ENCODE data around the gene NINJ1.

The NINJ1 gene

DNA sequence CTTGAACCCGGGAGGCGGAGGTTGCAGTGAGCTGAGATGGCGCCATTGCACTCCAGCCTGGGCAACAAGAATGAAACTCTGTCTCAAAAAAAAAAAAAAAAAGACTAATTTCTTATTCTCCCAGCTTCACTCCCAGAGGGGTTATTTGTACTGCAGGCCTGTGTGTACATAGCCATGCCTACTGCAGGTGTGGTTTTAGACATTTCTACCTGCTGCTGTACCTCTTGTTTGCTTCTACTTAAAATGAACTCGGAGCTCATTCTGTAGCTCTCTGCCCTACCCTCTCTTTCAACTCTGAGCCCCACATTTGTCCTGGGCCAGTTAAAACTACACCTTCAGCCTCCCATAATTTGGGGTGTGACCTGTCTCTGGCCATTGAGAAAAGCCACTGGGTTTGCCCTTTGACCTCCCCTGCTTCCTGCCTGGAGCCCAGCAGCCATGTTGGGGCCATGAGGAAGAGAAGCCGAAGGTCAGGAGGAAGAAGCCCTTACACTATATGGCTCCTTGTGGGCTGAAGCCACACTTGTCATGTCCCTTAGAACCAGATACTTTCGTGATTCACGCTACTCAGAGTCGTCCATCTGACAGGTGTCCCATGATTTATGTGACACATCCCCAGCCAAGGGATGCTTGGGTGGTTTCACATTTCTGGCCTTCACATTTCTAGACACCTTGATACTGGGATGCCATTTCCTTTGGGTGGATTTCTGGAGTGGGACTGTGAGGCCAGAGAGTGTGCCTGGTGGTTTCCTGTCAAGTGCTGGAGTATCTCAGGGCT, 47.4 kb downstream of the NINJ1 start:
- H3K4me1 ChIP-seq (ENCODE audit: insufficient read depth, low read length), result no peaks in the 10 kb centered on the region
- H3K27ac ChIP-seq (ENCODE audit: low read depth, low read length), result no peak overlapping the region
- no peaks in the 10 kb centered on the region for H3K9me3 ChIP-seq (ENCODE audit: low read length)
- no peaks in the 10 kb centered on the region for H3K36me3 ChIP-seq (ENCODE audit: insufficient read depth, low read length)
- H3K27me3 ChIP-seq (ENCODE audit: control insufficient read depth in 1 of 2, insufficient read depth in 2 of 2, low read length in 2 of 2), result no peaks in the 10 kb centered on the region
- H3K9ac ChIP-seq (ENCODE audit: low read length), result no peak overlapping the region
- H3K4me3 ChIP-seq (ENCODE audit: low read depth in 1 of 2, low read length in 2 of 2), result no peak overlapping the region

DNA sequence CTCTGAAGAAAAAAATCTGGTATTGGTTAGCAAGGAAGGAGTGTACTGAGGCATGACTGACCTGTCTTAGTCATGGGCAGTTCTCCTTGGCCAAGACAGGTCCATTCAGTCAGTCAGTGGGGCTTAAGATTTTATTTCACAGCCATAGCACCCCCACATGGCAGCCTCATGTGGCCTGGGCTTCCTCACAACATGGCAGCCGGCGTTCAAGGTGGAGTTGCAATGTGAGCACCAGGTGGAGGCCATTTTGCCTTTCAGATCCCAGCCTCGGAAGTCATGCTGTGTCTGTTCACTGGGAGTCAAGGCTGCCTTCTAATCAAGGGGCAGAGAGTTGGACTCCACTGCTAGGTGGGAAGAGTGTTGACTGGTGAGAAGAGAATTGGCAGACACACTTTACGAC, 48.4 kb downstream of the NINJ1 start:
- H3K9ac ChIP-seq (ENCODE audit: low read length), result no peak overlapping the region
- H3K4me3 ChIP-seq (ENCODE audit: low read depth in 1 of 2, low read length in 2 of 2), result no peak overlapping the region
- H3K9me3 ChIP-seq (ENCODE audit: low read length), result no peaks in the 10 kb centered on the region
- no peaks in the 10 kb centered on the region for H3K4me1 ChIP-seq (ENCODE audit: insufficient read depth, low read length)
- H3K36me3 ChIP-seq (ENCODE audit: insufficient read depth, low read length), result no peaks in the 10 kb centered on the region
- no peak overlapping the region for H3K27ac ChIP-seq (ENCODE audit: low read depth, low read length)
- H3K27me3 ChIP-seq (ENCODE audit: control insufficient read depth in 1 of 2, insufficient read depth in 2 of 2, low read length in 2 of 2), result no peaks in the 10 kb centered on the region

DNA sequence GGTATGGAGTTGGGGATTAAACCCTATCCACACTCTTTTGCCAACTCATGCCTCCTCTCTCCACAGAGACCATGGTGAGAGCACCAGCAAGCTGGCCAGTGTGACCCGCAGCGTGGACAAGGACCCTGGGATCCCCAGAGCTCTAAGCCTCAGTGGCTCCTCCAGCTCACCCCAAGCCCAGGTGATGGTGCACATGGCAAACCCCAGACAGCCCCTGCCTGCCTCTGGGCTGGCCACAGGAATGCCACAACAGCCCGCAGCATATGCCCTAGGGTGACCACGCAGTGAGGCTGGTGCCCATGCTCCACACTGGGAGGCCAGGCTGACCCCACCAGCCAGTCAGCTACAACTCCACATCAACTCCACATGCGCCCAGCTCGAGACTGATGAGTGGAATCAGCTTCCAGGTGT, 49.6 kb downstream of the NINJ1 start:
- Histone ChIP-seq H3K36me3 (ENCODE audit: insufficient read depth, low read length) (no peaks in the 10 kb centered on the region), H3K27me3 (ENCODE audit: control insufficient read depth in 1 of 2, insufficient read depth in 2 of 2, low read length in 2 of 2) (no peaks in the 10 kb centered on the region), H3K27ac (ENCODE audit: low read depth, low read length) (no peak overlapping the region), H3K9ac (ENCODE audit: low read length) (no peak overlapping the region), H3K4me1 (ENCODE audit: insufficient read depth, low read length) (no peaks in the 10 kb centered on the region), H3K9me3 (ENCODE audit: low read length) (no peaks in the 10 kb centered on the region), H3K4me3 (ENCODE audit: low read depth in 1 of 2, low read length in 2 of 2) (no peak overlapping the region)

DNA sequence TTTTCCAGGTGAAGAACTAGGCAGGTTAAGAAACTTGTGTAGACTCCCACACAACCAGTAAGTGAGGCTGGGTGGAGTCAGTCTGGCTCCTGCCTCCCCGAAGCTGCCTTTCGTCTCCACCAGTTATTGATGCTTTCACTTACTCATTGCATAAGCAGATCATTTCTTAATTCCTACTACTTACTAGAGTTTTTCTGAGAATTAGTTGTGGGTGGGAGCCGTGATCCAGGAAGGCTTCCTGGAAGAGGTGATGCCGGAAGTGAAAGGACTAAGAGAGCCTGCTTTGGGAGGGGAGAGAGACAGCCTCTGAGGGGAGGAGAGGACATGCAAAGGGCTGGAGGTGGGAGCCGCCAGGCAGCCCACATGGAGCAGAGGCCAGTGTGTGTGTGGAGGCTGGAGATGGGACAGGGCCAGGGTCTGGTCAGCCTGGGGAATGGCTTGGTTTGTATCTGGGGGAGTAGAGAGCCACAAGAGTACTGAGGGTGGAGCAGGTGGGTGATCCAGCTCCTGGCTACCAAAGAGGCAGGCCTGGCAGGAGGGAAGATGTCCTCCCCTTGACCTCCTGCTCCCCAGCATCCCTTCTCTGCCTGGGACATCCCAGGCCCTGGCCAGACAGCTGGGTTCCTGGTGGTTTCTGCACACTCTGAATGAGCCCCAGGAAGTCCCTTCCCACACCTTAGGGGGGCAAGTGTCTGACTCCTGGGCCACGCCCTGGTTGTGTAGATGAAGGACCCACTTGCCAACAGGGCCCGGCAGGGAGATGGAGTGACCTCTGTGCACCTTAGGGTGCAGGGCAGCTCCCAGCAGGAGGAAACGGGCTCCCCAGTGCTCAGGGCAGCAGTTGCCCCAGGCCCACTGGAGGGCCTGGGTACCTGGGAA, 50.2 kb downstream of the NINJ1 start:
- Histone ChIP-seq H3K9ac (ENCODE audit: low read length) (no peak overlapping the region), H3K27ac (ENCODE audit: low read depth, low read length) (no peak overlapping the region), H3K9me3 (ENCODE audit: low read length) (no peaks in the 10 kb centered on the region), H3K36me3 (ENCODE audit: insufficient read depth, low read length) (no peaks in the 10 kb centered on the region), H3K4me3 (ENCODE audit: low read depth in 1 of 2, low read length in 2 of 2) (no peak overlapping the region), H3K27me3 (ENCODE audit: control insufficient read depth in 1 of 2, insufficient read depth in 2 of 2, low read length in 2 of 2) (no peaks in the 10 kb centered on the region), H3K4me1 (ENCODE audit: insufficient read depth, low read length) (no peaks in the 10 kb centered on the region)

DNA sequence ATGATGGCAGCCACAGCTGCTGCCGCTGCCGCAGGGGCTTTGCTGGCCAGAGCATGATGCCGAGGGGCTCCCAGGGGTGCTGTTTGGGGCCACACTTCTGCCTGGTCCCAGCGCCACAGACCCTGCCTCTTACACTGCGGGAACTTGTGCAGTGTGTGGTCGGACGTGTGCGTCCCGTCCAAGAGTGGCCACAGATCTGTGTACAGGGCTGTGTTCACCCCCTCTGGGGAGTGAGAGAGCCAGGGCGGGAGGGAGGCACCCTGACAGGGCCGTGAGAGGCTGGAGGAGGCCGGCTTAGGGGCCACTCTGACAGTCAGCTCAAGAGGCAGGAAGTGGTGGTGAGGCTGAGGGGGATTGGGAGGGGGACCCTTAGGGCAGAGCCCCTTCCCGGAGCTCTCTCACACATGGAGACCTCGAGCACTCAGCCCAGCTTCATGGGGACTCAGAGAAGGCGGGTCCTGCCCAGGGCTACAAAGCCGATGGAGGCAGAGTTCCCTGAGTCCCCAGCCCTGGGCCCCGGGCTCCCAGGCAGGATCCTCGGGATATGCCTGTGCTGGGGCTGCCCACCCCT, 51.1 kb downstream of the NINJ1 start:
- Histone ChIP-seq H3K36me3 (ENCODE audit: insufficient read depth, low read length) (no peaks in the 10 kb centered on the region), H3K9ac (ENCODE audit: low read length) (no peak overlapping the region), H3K4me3 (ENCODE audit: low read depth in 1 of 2, low read length in 2 of 2) (no peak overlapping the region), H3K27ac (ENCODE audit: low read depth, low read length) (no peak overlapping the region), H3K4me1 (ENCODE audit: insufficient read depth, low read length) (no peaks in the 10 kb centered on the region), H3K27me3 (ENCODE audit: control insufficient read depth in 1 of 2, insufficient read depth in 2 of 2, low read length in 2 of 2) (no peaks in the 10 kb centered on the region), H3K9me3 (ENCODE audit: low read length) (no peaks in the 10 kb centered on the region)

DNA sequence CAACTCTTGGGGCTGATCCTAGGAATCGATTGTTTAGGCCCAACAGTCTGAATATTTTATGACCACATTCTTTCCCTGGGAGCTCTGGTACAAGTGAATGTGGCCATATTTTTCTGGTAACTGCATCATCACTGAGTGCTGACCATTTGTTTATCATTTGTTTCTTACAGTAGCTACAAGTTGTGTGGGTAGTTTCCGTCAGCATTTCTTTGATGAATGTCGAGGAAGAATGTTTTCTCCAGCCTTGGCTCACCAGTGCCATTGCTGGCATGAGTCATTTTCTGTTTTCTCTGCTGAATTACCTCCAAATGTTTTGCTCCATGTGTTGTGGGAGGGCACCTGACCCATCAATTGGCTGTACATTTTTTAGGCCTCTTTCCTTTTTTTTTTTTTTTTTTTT, 52.1 kb downstream of the NINJ1 start:
- H3K27me3 ChIP-seq (ENCODE audit: control insufficient read depth in 1 of 2, insufficient read depth in 2 of 2, low read length in 2 of 2), result no peaks in the 10 kb centered on the region
- no peaks in the 10 kb centered on the region for H3K4me1 ChIP-seq (ENCODE audit: insufficient read depth, low read length)
- no peaks in the 10 kb centered on the region for H3K9me3 ChIP-seq (ENCODE audit: low read length)
- H3K9ac ChIP-seq (ENCODE audit: low read length), result no peak overlapping the region
- no peaks in the 10 kb centered on the region for H3K36me3 ChIP-seq (ENCODE audit: insufficient read depth, low read length)
- no peak overlapping the region for H3K4me3 ChIP-seq (ENCODE audit: low read depth in 1 of 2, low read length in 2 of 2)
- no peak overlapping the region for H3K27ac ChIP-seq (ENCODE audit: low read depth, low read length)

DNA sequence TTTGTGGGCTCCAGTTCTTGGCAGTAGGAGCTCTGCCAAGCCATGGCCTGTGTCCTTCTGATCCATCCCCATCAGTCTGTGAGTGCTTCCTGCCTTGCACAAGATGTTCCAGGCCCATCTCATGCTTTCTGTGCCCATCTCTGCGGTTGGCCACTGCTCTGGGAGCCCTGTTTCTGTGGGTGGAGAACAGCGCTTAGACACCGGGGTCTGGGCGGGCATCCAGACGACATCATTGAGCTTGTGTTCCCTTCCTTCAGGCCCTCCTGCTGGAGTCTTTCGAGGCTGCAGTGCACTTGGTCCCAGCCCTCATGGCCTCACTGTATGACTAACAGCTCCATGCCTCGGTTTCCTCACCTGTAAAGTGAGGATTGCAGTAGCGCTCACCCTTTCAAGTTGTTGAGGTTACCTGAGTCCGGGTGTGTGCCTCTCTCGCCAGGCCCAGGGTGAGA, 52.9 kb downstream of the NINJ1 start:
- Histone ChIP-seq H3K4me3 (ENCODE audit: low read depth in 1 of 2, low read length in 2 of 2) (no peak overlapping the region), H3K4me1 (ENCODE audit: insufficient read depth, low read length) (no peaks in the 10 kb centered on the region), H3K27me3 (ENCODE audit: control insufficient read depth in 1 of 2, insufficient read depth in 2 of 2, low read length in 2 of 2) (no peaks in the 10 kb centered on the region), H3K9ac (ENCODE audit: low read length) (no peak overlapping the region), H3K9me3 (ENCODE audit: low read length) (no peaks in the 10 kb centered on the region), H3K36me3 (ENCODE audit: insufficient read depth, low read length) (no peaks in the 10 kb centered on the region), H3K27ac (ENCODE audit: low read depth, low read length) (no peak overlapping the region)

DNA sequence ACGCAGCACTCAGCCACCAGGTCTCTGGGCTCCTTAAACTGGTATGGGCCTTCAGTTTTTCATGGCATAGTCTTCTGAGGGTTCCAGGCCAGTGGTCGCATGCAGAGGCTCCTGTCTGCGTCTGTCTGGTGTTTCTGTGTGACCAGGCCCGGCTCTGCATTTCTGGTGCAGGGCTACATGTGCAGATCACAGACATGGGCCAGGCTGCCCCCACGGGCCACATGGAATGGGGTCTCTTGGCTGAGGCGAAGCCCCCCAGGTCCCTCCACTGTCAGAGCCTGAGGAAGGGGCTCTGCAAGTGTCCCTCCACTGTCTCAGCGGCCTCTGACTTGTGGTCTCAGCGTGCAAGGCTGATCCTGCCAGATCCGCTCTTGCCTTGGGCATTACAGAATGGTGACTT, 53.6 kb downstream of the NINJ1 start:
- Histone ChIP-seq H3K36me3 (ENCODE audit: insufficient read depth, low read length) (no peaks in the 10 kb centered on the region), H3K9ac (ENCODE audit: low read length) (no peak overlapping the region), H3K9me3 (ENCODE audit: low read length) (no peaks in the 10 kb centered on the region), H3K27me3 (ENCODE audit: control insufficient read depth in 1 of 2, insufficient read depth in 2 of 2, low read length in 2 of 2) (no peaks in the 10 kb centered on the region), H3K27ac (ENCODE audit: low read depth, low read length) (no peak overlapping the region), H3K4me1 (ENCODE audit: insufficient read depth, low read length) (no peaks in the 10 kb centered on the region), H3K4me3 (ENCODE audit: low read depth in 1 of 2, low read length in 2 of 2) (no peak overlapping the region)

DNA sequence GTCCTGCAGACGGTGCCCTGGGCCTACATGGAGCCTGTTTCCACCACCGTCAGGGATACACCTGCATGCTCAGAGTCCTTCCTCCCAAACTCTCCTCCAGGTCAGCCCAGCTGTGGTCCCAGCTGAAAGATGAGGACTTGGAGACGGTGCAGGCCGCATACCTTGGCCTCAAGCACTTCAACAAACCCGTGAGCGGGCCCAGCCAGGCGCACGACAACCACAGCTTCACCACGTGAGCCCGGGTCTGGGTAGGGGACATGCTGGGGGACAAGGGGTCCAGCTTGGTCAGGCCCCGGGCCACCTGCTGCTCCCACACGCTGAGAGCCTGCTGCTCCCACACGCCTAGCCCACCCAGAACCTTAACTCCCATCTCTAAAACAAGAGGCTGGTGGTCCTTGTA, 54.7 kb downstream of the NINJ1 start:
- no peak overlapping the region for H3K9ac ChIP-seq (ENCODE audit: low read length)
- H3K36me3 ChIP-seq (ENCODE audit: insufficient read depth, low read length), result no peaks in the 10 kb centered on the region
- no peak overlapping the region for H3K27ac ChIP-seq (ENCODE audit: low read depth, low read length)
- H3K9me3 ChIP-seq (ENCODE audit: low read length), result no peaks in the 10 kb centered on the region
- H3K4me3 ChIP-seq (ENCODE audit: low read depth in 1 of 2, low read length in 2 of 2), result no peak overlapping the region
- peaks cover 3% of the 10 kb centered on the region for H3K4me1 ChIP-seq (ENCODE audit: insufficient read depth, low read length)
- no peaks in the 10 kb centered on the region for H3K27me3 ChIP-seq (ENCODE audit: control insufficient read depth in 1 of 2, insufficient read depth in 2 of 2, low read length in 2 of 2)

DNA sequence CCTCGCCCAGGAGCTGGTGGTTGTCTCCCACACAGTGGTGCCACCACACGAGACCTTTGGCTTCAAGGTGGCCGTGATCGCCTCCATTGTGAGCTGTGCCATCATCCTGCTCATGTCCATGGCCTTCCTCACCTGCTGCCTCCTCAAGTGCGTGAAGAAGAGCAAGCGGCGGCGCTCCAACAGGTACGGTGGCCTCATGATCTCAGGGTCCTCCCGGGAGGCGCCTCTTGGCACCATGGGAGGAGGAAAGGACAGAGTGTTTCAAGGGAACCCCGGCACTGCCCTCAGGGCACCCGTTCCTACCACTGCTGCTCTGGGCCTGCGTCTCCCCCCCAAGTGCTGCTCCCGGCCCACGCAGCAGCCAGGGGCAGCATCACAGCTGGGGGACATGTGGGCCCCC, 56.2 kb downstream of the NINJ1 start:
- H3K9ac ChIP-seq (ENCODE audit: low read length), result no peak overlapping the region
- H3K4me3 ChIP-seq (ENCODE audit: low read depth in 1 of 2, low read length in 2 of 2), result no peak overlapping the region
- no peaks in the 10 kb centered on the region for H3K36me3 ChIP-seq (ENCODE audit: insufficient read depth, low read length)
- H3K9me3 ChIP-seq (ENCODE audit: low read length), result no peaks in the 10 kb centered on the region
- H3K4me1 ChIP-seq (ENCODE audit: insufficient read depth, low read length), result peaks cover 16% of the 10 kb centered on the region
- no peaks in the 10 kb centered on the region for H3K27me3 ChIP-seq (ENCODE audit: control insufficient read depth in 1 of 2, insufficient read depth in 2 of 2, low read length in 2 of 2)
- no peak overlapping the region for H3K27ac ChIP-seq (ENCODE audit: low read depth, low read length)

DNA sequence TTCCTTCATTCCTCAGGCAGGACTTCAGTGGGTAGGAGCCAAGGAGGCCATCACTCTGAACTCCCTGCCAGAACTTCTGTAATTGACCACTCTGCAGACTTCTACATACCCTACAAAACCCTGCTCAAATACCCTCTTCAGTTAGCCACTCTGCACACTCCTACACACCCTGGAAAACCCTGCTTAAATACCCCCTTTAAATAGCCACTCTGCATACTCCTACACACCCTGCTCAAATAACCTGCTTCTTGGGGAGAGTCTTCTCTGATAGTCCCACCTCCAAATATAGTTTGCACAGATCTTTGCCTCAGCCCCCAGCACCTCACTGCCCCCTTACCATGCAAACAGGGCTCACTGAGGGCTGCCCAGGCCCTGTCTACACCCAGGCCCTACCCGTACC, 56.7 kb downstream of the NINJ1 start:
- no peaks in the 10 kb centered on the region for H3K9me3 ChIP-seq (ENCODE audit: low read length)
- H3K36me3 ChIP-seq (ENCODE audit: insufficient read depth, low read length), result no peaks in the 10 kb centered on the region
- no peak overlapping the region for H3K27ac ChIP-seq (ENCODE audit: low read depth, low read length)
- H3K4me1 ChIP-seq (ENCODE audit: insufficient read depth, low read length), result peaks cover 21% of the 10 kb centered on the region
- H3K27me3 ChIP-seq (ENCODE audit: control insufficient read depth in 1 of 2, insufficient read depth in 2 of 2, low read length in 2 of 2), result no peaks in the 10 kb centered on the region
- H3K4me3 ChIP-seq (ENCODE audit: low read depth in 1 of 2, low read length in 2 of 2), result no peak overlapping the region
- H3K9ac ChIP-seq (ENCODE audit: low read length), result no peak overlapping the region
